ENCODE measurements around the gene CACTIN.
"Not testable (repeated sequence)": the region's sequence is repeated elsewhere in the genome, so short reads cannot be mapped to it uniquely, and the experiment has no call there.

GRCh38 chr19:3666545-3666856 is 39.9 kb upstream of the CACTIN start:
- TF ChIP-seq EZH2 (IDR thresholded peaks at IDR 0.05; ENCODE audit: insufficient read depth, poor library complexity, severe bottlenecking); EZH2phosphoT487 (IDR thresholded peaks at IDR 0.05; ENCODE audit: insufficient read depth, low read depth): not testable (repeated sequence)

Data from GM23248 (cell line).